Colon (tissue), 2 donors: ENCODE data around the gene CTNS.

ENCODE experiments used
- FAIRE-seq: peaks from 2 replicates; lab custom pipeline; 2012; peaks lifted over from hg19 to GRCh38; lab: Jason Lieb, UNC
- donor health status: control.
- donor health status: control.

Gene CTNS

GRCh38 chr17:3659541-3660111, 23.1 kb downstream of the CTNS start:
- no peak for FAIRE-seq

- no peak for FAIRE-seq
These were observed 23.8 kb downstream of the CTNS start for GRCh38 chr17:3660311-3660891.

GRCh38 chr17:3663102-3664011, 26.8 kb downstream of the CTNS start:
- FAIRE-seq, result no peak

- no peak for FAIRE-seq
These were observed 29.3 kb downstream of the CTNS start for GRCh38 chr17:3665834-3666233.

DNA sequence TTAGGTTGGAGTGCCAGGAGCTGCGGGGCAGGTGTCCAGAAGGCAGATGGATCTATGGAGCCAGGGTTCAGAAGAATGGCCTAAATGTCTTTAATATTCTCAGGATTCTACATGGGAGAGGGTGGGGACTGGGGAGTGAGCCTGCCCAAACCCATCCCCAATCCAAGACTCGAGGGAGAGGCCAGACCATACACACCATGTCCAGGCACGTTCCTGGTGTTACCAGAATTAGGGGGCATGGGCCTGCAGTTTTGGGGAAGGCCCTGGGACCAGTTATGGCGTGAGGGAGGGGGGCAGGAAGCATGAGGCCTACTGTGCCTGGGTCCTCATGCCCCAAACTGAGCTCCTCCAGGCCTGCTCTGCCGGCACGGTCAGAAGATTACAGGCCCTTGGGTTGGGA, 30.0 kb downstream of the CTNS start:
- FAIRE-seq, result no peak

DNA sequence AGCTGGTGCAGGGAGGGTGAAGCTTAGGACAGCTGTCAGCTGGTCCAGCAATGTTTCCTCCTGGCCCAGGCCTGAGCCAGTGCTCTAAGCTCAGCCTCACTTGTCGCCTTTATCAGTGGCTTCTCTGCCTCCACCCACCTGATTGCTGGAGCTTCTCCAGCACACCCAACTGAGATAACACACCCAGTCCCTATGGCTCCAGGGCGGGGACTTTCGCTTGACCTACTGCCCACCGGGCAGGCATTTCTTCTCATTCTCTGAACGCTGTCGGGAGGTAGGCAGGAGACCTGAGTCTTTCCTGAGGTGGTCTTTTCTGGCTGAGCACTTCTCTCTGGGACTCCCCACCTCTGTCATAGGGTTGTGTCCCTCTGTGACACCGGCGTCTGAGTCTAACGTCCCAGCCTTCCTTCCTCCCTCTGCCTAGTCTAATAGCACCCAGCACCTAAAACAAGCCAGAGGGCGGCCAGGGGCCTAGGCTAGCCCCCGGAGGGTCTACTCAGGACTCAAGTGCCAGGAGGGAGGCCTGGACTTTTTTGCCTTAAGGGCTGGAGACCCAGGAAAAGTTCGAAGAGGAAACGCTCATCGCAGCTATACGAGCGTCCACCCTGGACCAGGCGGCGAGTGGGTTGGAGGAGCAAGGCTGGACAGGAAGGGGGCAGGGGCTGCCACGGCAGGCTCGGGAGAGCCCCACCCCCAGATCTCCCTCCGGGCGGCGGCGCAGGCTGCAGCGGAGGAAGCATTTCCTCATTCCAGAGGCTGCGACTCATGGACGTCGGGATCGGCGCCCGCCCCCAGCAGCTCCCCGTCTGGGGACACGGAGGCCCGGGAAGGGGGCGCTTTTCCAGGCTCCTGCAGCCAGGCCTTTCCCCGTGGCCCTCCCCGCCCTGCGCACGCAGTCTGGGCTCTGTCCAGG, 31.1 kb downstream of the CTNS start:
- FAIRE-seq, result no peak

GRCh38 chr17:3668279-3669084, 31.9 kb downstream of the CTNS start, which contains the start of the genes EMC6 and TAX1BP3:
EMC6 (plus strand) TSS chr17:3668812; CDS start chr17:3669147, 335 bp downstream.
TAX1BP3 (minus strand) TSS chr17:3668578; CDS start chr17:3668526, 52 bp downstream.
- no peak for FAIRE-seq

GRCh38 chr17:3669085-3669347, 32.5 kb downstream of the CTNS start:
- no peak for FAIRE-seq

DNA sequence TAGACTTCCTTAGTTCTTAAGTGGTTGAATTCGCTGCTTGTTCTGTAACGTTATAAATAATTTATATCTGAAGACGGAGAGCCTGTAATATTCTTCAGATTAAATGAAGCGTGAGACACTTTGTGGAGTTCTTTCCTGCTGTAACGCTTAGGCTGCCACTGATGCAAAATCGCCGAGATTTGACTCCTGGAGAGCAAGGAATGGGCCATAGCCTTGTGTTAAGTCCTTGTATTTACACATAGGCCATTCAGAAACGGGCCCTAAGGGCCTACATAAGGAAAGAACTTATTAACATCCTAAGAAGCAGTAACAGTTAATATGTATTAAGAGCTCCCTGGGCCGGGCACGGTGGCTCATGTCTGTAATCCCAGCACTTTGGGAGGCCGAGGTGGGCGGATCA, 33.0 kb downstream of the CTNS start:
- no peak for FAIRE-seq

DNA sequence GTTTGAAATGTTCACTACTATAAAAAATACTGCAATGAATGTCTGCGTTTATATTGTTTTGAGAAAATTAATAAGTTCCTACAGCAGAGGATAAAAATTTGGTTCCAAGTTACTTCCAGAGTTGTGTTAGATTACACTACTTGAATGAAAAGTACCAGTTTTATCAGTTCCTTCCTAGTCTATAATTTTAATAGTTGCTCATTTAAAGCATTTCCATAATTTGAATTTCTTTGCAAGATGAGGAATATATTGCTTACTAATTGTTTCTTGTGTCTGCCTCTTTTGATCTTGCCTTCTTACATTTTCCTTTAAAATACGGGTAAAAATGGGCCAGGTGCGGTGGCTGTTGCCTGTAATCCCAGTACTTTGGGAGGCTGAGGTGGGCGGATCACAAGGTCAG, 36.0 kb downstream of the CTNS start:
- no peak for FAIRE-seq

DNA sequence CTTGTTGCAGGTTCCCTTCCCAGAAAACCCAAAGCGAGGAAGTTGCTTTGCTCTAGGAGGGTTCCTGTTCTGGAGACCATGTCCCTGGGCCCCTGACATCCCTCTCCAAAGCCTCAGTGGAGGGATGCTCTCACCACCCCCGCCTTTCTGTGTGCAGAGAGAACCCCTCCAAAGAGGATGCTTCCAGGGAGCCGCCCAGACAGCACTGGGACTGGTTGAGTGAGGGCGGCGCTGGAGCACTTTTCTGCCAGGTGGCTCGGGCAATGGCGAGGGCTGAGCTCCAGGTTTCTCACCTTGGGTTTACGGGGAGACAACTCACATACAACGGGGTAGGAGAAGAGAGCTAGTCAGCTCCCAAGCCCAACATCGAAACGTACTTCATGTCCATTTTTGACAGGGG, 39.3 kb downstream of the CTNS start:
- FAIRE-seq, result no peak

DNA sequence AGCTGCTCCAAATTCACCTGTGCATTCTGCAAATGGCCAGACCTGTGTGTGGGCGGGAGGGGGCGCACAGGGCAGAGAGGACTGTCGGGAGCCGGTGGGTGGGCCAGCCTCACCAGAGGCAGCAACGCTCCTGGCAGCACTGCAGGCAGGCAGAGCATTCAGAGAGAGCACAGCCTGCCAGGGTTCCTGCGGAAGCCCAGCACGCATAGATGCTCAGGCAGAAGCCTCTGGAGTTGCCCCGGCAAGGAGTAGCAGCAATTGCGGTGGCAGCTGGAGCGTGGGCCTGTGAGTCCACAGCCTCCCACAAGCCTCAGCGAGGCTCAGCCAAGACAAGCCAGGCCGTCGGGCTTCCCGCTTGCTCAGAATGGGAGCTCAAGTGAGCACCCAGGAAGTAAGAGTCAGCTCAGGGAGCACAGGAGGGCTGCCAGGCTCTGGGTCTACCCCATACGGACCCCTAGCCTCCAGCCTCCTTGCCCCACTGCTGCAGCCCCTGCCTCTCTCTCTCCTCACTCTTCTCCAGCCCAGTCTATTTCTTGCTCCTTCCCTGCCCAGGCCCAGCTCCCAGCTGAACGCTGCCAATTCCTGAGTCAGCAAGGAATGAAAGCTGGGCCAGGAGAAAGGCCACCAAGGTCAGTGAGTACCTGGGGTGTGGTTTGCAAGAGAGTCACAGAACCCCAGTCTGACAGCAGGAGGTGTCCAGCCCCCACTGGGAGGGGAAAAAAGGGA, 41.7 kb downstream of the CTNS start:
- FAIRE-seq, result no peak

DNA sequence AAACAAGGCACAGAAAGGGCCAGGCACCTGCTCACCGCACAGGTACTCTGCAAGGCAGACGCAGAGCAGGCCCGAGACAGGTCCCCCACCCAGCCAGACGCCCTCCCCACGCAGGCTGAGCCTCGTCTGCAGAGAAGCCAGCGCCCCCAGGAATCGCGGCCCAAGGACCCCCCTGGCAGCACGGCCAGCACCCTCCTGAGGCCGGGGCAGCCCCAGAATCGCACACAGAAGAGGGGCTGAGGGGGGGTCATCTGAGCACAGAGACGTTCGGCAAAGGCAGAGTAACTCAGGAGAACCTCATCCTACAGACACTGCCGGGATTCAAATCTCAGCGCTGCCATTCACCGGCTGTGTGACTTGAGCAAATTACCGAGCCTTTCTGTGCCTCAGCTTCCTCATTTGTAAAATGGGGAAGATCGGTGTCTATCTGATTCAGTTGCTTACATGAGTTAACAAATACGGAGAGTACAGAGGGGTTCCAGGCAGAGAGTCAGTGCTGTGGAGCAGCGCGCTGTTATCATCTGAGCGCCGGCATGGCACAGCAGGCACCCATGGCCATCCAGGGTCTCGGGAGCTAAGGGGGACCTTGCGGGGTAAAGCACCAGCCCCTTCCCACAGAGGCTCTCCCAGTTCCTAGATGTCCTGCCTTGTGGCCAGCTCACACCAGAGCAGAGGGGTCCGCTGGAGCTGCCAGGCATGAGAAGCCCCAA, 42.4 kb downstream of the CTNS start:
- no peak for FAIRE-seq

DNA sequence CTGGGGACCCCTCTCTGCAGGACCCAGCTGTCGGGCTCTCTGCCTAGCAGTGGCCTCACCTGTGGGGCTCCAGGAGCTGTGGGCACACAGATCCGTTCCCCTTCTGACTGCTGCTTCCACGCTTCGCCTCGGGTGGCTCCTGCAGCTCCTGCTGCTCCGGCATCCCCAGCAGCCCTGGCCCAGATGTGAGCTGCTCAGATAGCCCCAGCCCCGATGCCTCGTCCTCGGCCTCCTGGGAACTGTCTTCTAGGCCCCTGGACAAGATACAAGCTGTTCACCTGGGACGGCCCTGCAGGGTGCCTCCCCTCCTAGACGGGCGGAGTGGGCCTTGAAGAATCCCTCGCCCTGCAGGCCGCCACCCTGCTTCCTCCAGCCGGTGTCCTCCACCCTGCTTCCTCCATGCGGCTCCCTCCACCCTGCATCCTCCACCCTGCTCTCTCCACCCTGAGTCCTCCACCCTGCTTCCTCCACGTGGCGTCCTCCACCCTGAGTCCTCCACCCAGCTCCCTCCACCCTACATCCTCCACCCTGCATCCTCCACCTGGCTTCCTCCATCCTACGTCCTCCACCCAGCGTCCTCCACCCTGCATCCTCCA, 43.1 kb downstream of the CTNS start:
- no peak for FAIRE-seq

- no peak for FAIRE-seq
These were observed 44.5 kb downstream of the CTNS start for GRCh38 chr17:3681057-3681456.

GRCh38 chr17:3681565-3681964, 45.0 kb downstream of the CTNS start:
- no peak for FAIRE-seq

DNA sequence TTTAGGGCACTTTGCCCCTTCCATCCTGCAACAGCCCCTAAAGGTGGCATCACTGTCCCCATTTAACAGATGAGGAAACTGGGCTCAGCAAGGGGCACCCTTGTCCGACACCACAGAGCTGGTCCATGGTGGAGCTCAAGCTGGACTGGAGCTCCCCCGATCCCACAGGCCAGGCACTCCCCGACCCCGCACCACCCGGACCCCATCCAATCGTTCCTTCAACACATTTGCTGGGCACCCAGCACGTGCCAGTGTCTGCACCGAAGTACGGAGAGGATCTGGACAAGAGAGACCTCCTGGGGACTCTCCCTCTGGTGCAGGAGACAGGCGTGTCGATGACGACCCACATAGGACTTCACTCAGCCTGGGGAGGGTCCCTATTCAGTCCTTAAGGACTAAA, 45.5 kb downstream of the CTNS start:
- FAIRE-seq, result no peak

DNA sequence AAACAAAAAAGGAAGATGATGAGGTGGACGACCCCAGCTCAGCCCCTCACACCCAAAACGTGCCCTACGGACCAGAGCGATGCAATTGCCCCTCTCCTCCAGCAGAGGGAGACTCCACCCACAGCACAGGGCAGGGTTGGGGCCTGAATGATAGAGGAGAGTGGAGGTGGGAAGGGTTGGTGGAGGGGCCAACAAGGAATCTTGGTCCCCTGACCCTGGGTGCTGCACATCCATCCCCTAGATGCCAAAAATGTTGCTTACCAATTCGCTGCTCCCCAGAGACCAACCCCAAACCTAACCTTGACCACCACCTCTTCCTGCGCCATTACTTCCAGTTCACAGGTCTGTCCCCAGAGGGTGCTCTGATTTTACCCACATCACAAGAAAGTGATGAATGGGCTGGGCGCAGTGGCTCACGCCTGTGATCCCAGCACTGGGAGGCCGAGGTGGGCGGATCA, 46.5 kb downstream of the CTNS start:
- no peak for FAIRE-seq

- FAIRE-seq, result no peak
These were observed 48.6 kb downstream of the CTNS start for GRCh38 chr17:3685174-3685573.
